Measurements from ENCODE around the gene SEC11A. TPM values are rescaled to one million over a fixed set of nuclear protein-coding genes. Genes with fewer than 3 reads are reported as not detected.
"Not testable (repeated sequence)": the region's sequence is repeated elsewhere in the genome, so short reads cannot be mapped to it uniquely, and the experiment has no call there.

Gene SEC11A
- total RNA-seq, 1 donor = 202 TPM

DNA sequence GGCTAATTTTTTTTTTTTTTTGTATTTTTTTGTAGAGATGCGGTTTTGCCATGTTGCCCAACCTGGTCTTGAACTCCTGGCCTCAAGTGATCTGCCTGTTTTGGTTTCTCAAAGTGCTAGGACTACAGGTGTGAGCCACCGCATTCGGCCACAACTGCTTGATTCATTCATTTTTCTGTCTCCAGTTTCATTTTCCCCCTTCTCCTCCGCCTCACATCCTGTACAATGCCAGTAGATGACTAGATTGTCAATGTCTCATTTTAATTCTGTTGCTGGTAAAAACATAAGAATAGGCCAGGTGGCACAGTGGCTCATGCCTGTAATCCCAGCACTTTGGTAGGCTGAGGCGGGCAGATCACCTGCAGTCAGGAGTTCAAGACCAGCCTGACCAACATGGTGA is 20.4 kb upstream of the SEC11A start:
- TF ChIP-seq, protein P1, sequence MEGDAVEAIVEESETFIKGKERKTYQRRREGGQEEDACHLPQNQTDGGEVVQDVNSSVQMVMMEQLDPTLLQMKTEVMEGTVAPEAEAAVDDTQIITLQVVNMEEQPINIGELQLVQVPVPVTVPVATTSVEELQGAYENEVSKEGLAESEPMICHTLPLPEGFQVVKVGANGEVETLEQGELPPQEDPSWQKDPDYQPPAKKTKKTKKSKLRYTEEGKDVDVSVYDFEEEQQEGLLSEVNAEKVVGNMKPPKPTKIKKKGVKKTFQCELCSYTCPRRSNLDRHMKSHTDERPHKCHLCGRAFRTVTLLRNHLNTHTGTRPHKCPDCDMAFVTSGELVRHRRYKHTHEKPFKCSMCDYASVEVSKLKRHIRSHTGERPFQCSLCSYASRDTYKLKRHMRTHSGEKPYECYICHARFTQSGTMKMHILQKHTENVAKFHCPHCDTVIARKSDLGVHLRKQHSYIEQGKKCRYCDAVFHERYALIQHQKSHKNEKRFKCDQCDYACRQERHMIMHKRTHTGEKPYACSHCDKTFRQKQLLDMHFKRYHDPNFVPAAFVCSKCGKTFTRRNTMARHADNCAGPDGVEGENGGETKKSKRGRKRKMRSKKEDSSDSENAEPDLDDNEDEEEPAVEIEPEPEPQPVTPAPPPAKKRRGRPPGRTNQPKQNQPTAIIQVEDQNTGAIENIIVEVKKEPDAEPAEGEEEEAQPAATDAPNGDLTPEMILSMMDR (IDR thresholded peaks at IDR 0.05; ENCODE audit: extremely low read depth, low read depth, low read length) = no peak
- H3K27ac ChIP-seq (ENCODE audit: low read depth, low read length) = no peak overlapping the region
- H3K36me3 ChIP-seq (ENCODE audit: insufficient read depth, low read length) = no peaks in the 10 kb centered on the region
- no peak for DNase-seq (ENCODE audit: insufficient read length, low spot score, missing footprints)
- H3K79me2 ChIP-seq (ENCODE audit: insufficient read depth, low read length) = no peaks in the 10 kb centered on the region
- H3K4me1 ChIP-seq (ENCODE audit: insufficient read depth, low read length) = peaks cover 24% of the 10 kb centered on the region
- no peaks in the 10 kb centered on the region for H4K20me1 ChIP-seq (ENCODE audit: insufficient read depth, low read length)
- no peak overlapping the region for H3K4me2 ChIP-seq (ENCODE audit: insufficient read depth, low read length)
- H3K27me3 ChIP-seq (ENCODE audit: insufficient read depth, low read length) = no peaks in the 10 kb centered on the region
- no peaks in the 10 kb centered on the region for H3K9me3 ChIP-seq (ENCODE audit: low read depth, low read length)
- no peak overlapping the region for H2AFZ ChIP-seq (ENCODE audit: low read length)
- H3K4me3 ChIP-seq (ENCODE audit: insufficient read depth, low read length) = no peak overlapping the region

DNA sequence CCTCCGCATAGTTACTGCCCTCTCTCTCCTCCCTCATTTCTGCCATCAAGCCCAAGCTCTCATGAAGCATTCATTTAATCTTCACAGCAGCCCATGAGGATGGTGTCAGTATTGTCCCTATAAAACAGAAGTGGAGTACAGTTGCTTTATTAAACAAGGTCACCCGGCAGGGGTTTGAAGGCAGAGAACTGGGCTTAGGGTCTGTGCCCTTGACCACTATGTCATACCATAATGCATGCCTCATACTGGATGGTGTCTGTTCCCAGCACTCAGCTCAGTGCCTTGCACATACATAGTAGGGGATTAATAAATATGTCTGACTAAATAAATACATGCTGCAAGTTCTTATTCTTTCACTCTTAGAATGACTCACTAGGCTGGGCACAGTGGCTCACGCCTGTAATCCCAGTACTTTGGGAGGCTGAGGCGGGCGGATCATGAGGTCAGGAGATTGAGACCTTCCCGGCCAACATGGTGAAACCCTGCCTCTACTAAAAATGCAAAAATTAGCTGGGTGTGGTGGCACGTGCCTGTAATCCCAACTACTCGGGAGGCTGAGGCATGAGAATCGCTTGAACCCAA is 19.6 kb upstream of the SEC11A start:
- not testable (repeated sequence) for H3K9me3 ChIP-seq (ENCODE audit: low read depth, low read length); H3K36me3 ChIP-seq (ENCODE audit: insufficient read depth, low read length); H3K79me2 ChIP-seq (ENCODE audit: insufficient read depth, low read length); DNase-seq (ENCODE audit: insufficient read length, low spot score, missing footprints); H3K4me3 ChIP-seq (ENCODE audit: insufficient read depth, low read length); H3K27me3 ChIP-seq (ENCODE audit: insufficient read depth, low read length); H4K20me1 ChIP-seq (ENCODE audit: insufficient read depth, low read length); H2AFZ ChIP-seq (ENCODE audit: low read length)
- Histone ChIP-seq H3K4me2 (ENCODE audit: insufficient read depth, low read length) (peak overlapping the region; percentile 35), H3K27ac (ENCODE audit: low read depth, low read length) (peak overlapping the region; percentile 1), H3K4me1 (ENCODE audit: insufficient read depth, low read length) (peaks cover 27% of the 10 kb centered on the region)

DNA sequence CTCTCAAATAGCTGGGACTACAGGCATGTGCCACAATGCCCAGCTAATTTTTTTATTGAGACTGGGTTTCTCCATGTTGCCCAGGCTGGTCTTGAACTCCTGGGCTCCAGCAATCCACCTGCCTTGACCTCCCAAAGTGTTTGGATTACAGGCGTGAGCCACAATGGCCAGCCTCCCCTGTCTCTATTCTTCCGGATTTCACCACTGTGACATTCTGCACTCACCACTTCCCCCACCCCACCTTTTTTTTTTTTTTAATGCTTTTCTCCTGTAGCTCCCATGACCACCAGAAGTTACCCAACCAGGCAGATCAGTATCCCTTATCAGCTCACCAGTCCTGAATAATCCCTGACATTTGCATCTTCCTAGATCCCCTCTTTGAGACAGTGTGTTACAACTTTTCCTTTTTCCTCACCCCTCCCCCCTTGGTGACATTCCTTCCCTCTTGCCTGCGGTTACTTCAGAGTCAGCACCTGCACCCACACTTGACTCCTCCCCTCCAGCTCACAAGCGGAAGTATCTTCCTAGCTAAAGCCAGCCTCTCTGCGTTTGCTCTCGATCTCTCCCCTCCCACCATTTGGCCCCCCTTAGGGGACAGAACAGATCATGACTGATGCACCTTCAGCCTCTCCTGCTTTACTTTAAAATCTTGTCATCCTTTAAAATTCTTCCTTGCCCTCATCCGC is 19.0 kb upstream of the SEC11A start:
- Histone ChIP-seq H3K9me3 (ENCODE audit: low read depth, low read length) (no peaks in the 10 kb centered on the region), H3K4me2 (ENCODE audit: insufficient read depth, low read length) (peak overlapping the region; percentile 35), H3K4me3 (ENCODE audit: insufficient read depth, low read length) (no peak overlapping the region), H3K79me2 (ENCODE audit: insufficient read depth, low read length) (no peaks in the 10 kb centered on the region), H4K20me1 (ENCODE audit: insufficient read depth, low read length) (no peaks in the 10 kb centered on the region), H2AFZ (ENCODE audit: low read length) (no peak overlapping the region), H3K27ac (ENCODE audit: low read depth, low read length) (peak overlapping the region; percentile 1), H3K27me3 (ENCODE audit: insufficient read depth, low read length) (no peaks in the 10 kb centered on the region), H3K4me1 (ENCODE audit: insufficient read depth, low read length) (peaks cover 27% of the 10 kb centered on the region), H3K36me3 (ENCODE audit: insufficient read depth, low read length) (no peaks in the 10 kb centered on the region)
- TF ChIP-seq, protein P1 (IDR thresholded peaks at IDR 0.05; ENCODE audit: extremely low read depth, low read depth, low read length) = no peak
- DNase-seq (ENCODE audit: insufficient read length, low spot score, missing footprints) = no peak

DNA sequence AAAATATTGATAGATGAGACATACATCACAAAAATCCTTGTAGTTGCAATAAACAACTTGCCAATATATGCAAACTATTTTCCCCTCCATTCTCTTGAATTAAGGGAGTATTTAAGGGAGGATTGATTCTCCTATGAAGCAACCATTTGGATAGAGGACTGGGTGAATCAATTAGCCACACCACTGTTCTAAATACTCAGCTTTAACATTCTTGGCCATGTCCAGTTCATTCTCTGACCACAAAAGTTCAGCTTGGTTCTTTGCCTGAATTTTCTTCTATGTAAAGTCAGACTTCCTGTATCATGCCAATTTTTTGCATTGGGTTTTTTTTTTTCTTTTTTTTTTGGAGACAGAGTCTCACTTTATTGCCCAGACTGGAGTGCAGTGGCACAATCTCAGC is 15.8 kb upstream of the SEC11A start:
- no peaks in the 10 kb centered on the region for H3K9me3 ChIP-seq (ENCODE audit: low read depth, low read length)
- no peaks in the 10 kb centered on the region for H3K27me3 ChIP-seq (ENCODE audit: insufficient read depth, low read length)
- no peaks in the 10 kb centered on the region for H3K79me2 ChIP-seq (ENCODE audit: insufficient read depth, low read length)
- H2AFZ ChIP-seq (ENCODE audit: low read length) = no peak overlapping the region
- H4K20me1 ChIP-seq (ENCODE audit: insufficient read depth, low read length) = no peaks in the 10 kb centered on the region
- no peak overlapping the region for H3K4me3 ChIP-seq (ENCODE audit: insufficient read depth, low read length)
- no peak overlapping the region for H3K27ac ChIP-seq (ENCODE audit: low read depth, low read length)
- no peak overlapping the region for H3K4me2 ChIP-seq (ENCODE audit: insufficient read depth, low read length)
- TF ChIP-seq, protein P1 (IDR thresholded peaks at IDR 0.05; ENCODE audit: extremely low read depth, low read depth, low read length) = no peak
- no peaks in the 10 kb centered on the region for H3K36me3 ChIP-seq (ENCODE audit: insufficient read depth, low read length)
- DNase-seq (ENCODE audit: insufficient read length, low spot score, missing footprints) = peak; percentile 87
- peaks cover 27% of the 10 kb centered on the region for H3K4me1 ChIP-seq (ENCODE audit: insufficient read depth, low read length)

Measured in osteoblast (primary cell).